Type B pancreatic cell (in vitro differentiated cells): ENCODE data around the gene MARK1. TPM values are rescaled to one million over a fixed set of nuclear protein-coding genes. Genes with fewer than 3 reads are reported as not detected.

Experiments
- DNase-seq: peaks from one replicate; pipeline ENCODE4 v3.0.0; 2021; ENCODE audit warnings: mixed read lengths; ENCODE audit not compliant: unreplicated experiment; ENCODE audit errors: extremely low spot score
- H3K27ac Mint-ChIP-seq: 2 replicates; pipeline ENCODE4 v1.8.0; 2021; ENCODE audit warnings: mild to moderate bottlenecking, mixed read lengths
- H3K27me3 Mint-ChIP-seq: 2 replicates; pipeline ENCODE4 v1.8.0; 2021; ENCODE audit warnings: mixed read lengths
- H3K36me3 Mint-ChIP-seq: 2 replicates; pipeline ENCODE4 v1.8.0; 2021; ENCODE audit warnings: mixed read lengths
- H3K4me1 Mint-ChIP-seq: one replicate; pipeline ENCODE4 v1.8.0; 2021; ENCODE audit warnings: mixed read lengths; ENCODE audit not compliant: unreplicated experiment
- H3K4me3 Mint-ChIP-seq: 2 replicates; pipeline ENCODE4 v1.8.0; 2021; ENCODE audit warnings: mild to moderate bottlenecking, mixed read lengths
- H3K9me3 Mint-ChIP-seq: 2 replicates; pipeline ENCODE4 v1.8.0; 2021; ENCODE audit warnings: mixed read lengths
- total RNA-seq: library from RNA; stranded (reverse); gene quantifications from 2 replicates; pipeline ENCODE4 v1.2.1, GENCODE V29; 2021; ENCODE audit warnings: low replicate concordance
- TF ChIP-seq, protein P1 (sequence below): fragments of 200-600 bp; sonication (generic); conservative IDR thresholded peaks from 2 replicates; pipeline ENCODE4 v1.5.0; 2021; ENCODE audit warnings: antibody characterized with exemption, mild to moderate bottlenecking

MARK1 gene
- total RNA-seq, 1 donor from 2014 or later, result 14.3 TPM

DNA sequence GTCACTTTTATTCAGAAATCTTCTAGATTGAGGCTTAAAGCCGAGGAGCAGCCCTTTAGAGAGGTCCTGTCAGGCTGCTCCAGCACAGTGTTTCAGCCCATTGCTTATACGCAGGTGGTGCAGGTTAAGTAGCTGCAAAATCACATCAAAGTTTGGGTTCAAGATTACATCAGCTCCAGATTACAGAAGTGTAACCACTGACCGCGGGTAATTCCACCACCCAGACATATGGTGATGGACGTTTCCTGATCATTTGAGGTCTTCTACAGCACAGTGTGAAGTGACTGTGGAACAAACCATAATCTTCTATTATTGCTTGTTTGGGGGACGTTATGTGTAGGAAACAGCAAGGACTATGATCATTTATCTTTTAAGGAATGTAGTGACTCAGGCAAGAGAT is 174.0 kb downstream of the MARK1 start:
- Mint-ChIP-seq H3K4me3 (no peak overlapping the region), H3K4me1 (peaks cover 13% of the 10 kb centered on the region), H3K36me3 (no peaks in the 10 kb centered on the region), H3K27me3 (peaks cover 4% of the 10 kb centered on the region), H3K27ac (no peak overlapping the region), H3K9me3 (peaks cover 3% of the 10 kb centered on the region)
- TF ChIP-seq, protein P1, sequence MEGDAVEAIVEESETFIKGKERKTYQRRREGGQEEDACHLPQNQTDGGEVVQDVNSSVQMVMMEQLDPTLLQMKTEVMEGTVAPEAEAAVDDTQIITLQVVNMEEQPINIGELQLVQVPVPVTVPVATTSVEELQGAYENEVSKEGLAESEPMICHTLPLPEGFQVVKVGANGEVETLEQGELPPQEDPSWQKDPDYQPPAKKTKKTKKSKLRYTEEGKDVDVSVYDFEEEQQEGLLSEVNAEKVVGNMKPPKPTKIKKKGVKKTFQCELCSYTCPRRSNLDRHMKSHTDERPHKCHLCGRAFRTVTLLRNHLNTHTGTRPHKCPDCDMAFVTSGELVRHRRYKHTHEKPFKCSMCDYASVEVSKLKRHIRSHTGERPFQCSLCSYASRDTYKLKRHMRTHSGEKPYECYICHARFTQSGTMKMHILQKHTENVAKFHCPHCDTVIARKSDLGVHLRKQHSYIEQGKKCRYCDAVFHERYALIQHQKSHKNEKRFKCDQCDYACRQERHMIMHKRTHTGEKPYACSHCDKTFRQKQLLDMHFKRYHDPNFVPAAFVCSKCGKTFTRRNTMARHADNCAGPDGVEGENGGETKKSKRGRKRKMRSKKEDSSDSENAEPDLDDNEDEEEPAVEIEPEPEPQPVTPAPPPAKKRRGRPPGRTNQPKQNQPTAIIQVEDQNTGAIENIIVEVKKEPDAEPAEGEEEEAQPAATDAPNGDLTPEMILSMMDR, result no peak
- no peak for DNase-seq

DNA sequence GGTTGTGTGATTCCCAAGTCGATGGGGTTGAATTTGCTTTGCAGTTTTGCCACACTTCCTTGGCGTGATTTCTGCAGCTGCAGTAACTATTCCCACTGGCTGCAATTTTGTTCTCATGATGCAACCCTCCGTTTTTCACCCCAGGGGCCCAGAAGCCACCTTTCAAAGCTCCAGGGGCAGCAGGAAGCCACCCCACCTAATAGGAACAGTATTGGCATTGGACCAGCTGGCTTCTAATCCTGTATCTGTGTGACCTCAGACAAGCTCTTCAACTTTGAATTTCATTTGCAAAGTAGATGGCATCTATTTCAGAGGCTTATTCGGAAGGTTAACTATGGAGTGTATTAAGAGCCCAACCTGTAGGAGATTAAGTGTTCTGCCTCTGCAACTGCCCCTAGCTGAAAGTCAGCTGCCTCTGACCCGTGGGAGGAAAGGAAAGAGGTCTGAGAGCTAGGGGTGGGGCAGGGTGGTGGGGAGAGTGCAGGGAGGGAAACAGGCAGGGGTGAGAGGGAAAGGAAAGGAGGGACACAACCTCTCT is 174.9 kb downstream of the MARK1 start:
- Mint-ChIP-seq H3K36me3 (no peaks in the 10 kb centered on the region), H3K4me1 (peaks cover 13% of the 10 kb centered on the region), H3K27me3 (peaks cover 4% of the 10 kb centered on the region), H3K9me3 (peaks cover 3% of the 10 kb centered on the region), H3K4me3 (no peak overlapping the region), H3K27ac (no peak overlapping the region)
- TF ChIP-seq, protein P1, result no peak
- DNase-seq, result no peak

- TF ChIP-seq, protein P1, result no peak
- Mint-ChIP-seq H3K27me3 (peaks cover 4% of the 10 kb centered on the region), H3K36me3 (no peaks in the 10 kb centered on the region), H3K9me3 (peaks cover 3% of the 10 kb centered on the region), H3K4me3 (no peak overlapping the region), H3K27ac (no peak overlapping the region), H3K4me1 (peaks cover 13% of the 10 kb centered on the region)
- no peak for DNase-seq
Observed at GRCh38 chr1:220703305-220703704, 175.4 kb downstream of the MARK1 start.

- H3K36me3 Mint-ChIP-seq, result no peaks in the 10 kb centered on the region
- no peak overlapping the region for H3K4me3 Mint-ChIP-seq
- H3K9me3 Mint-ChIP-seq, result peaks cover 3% of the 10 kb centered on the region
- no peak for DNase-seq
- TF ChIP-seq, protein P1, result no peak
- H3K27me3 Mint-ChIP-seq, result peaks cover 4% of the 10 kb centered on the region
- H3K27ac Mint-ChIP-seq, result no peak overlapping the region
- peaks cover 11% of the 10 kb centered on the region for H3K4me1 Mint-ChIP-seq
Observed at GRCh38 chr1:220705782-220706181, 177.8 kb downstream of the MARK1 start.

GRCh38 chr1:220706480-220706879 is 178.5 kb downstream of the MARK1 start:
- peaks cover 3% of the 10 kb centered on the region for H3K9me3 Mint-ChIP-seq
- TF ChIP-seq, protein P1, result no peak
- peak overlapping the region; percentile 16 for H3K27ac Mint-ChIP-seq
- no peaks in the 10 kb centered on the region for H3K36me3 Mint-ChIP-seq
- H3K4me1 Mint-ChIP-seq, result peaks cover 7% of the 10 kb centered on the region
- H3K27me3 Mint-ChIP-seq, result peaks cover 4% of the 10 kb centered on the region
- no peak for DNase-seq
- H3K4me3 Mint-ChIP-seq, result no peak overlapping the region

DNA sequence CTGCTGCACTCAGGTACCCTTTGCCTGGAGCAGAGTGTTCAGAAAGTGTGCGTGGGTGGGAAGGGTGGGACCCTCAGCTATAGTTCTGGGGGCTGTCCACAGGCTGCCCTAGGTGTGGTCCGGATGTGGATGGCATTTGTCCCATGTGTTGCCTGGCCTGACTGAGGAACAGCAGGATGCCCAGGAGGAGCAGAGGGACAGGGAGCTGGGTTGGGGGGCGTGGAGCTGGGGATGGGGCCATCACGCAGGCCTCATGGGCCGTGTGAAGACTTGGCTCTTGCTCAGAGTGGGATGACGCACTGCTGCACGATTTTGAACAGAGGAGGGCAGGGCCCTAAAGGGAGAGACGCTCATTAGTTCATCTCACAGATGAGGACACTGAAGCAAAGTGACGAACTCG is 179.2 kb downstream of the MARK1 start:
- TF ChIP-seq, protein P1, result no peak
- Mint-ChIP-seq H3K27me3 (peaks cover 4% of the 10 kb centered on the region), H3K27ac (no peak overlapping the region), H3K4me3 (no peak overlapping the region), H3K9me3 (peaks cover 3% of the 10 kb centered on the region), H3K4me1 (peaks cover 7% of the 10 kb centered on the region), H3K36me3 (no peaks in the 10 kb centered on the region)
- DNase-seq, result no peak
